Sigmoid colon (tissue), 7 donors: ENCODE data around the gene MAML3. TPM values are rescaled to one million over a fixed set of nuclear protein-coding genes. Genes with fewer than 3 reads are reported as not detected.

Experiments used
- DNase-seq: peaks from one replicate; pipeline ENCODE4 v3.0.0-alpha.2; 2019
- H3K27ac ChIP-seq, 4 donors: fragments of 200-600 bp; sonication (generic); one replicate each; pipeline ENCODE4 v1.5.1; 2016 to 2019; ENCODE audit warnings: mild to moderate bottlenecking in 1 of 4
- H3K27me3 ChIP-seq, 3 donors: fragments of 200-600 bp; sonication (generic); one replicate each; pipeline ENCODE4 v1.5.1; 2019; ENCODE audit warnings: mild to moderate bottlenecking in 1 of 3
- H3K36me3 ChIP-seq, 4 donors: fragments of 200-600 bp; sonication (generic); one replicate each; pipeline ENCODE4 v1.5.1; 2016 to 2019
- H3K4me1 ChIP-seq, 4 donors: fragments of 200-600 bp; sonication (generic); one replicate each; pipeline ENCODE4 v1.5.1; 2017 to 2019
- H3K4me3 ChIP-seq, 4 donors: fragments of 200-600 bp; sonication (generic); one replicate each; pipeline ENCODE4 v1.5.1; 2017 to 2019; ENCODE audit warnings: mild to moderate bottlenecking in 2 of 4, moderate library complexity in 1 of 4
- H3K9me3 ChIP-seq, 4 donors: fragments of 200-600 bp in 3 of 4; sonication (generic) in 3 of 4; one replicate each; pipeline versions ENCODE4 v1.5.1 to v1.6.1; 2013 to 2019
- CTCF ChIP-seq, 4 experiments: fragments of 450-650 bp in 3 of 4; fragments of 200-600 bp in 1 of 4; IDR thresholded peaks; one replicate each; pipeline ENCODE4 v1.5.1; 2016 to 2019; ENCODE audit warnings: antibody characterized with exemption in 4 of 4, mild to moderate bottlenecking in 3 of 4, moderate library complexity in 2 of 4
- EP300 ChIP-seq, 4 donors: sonication (generic); formaldehyde crosslinking; IDR thresholded peaks; one replicate each; pipeline ENCODE4 v1.6.1; 2017; ENCODE audit warnings: antibody characterized with exemption in 4 of 4
- POLR2A ChIP-seq, 2 donors: fragments of 450-650 bp; IDR thresholded peaks; one replicate each; pipeline ENCODE4 v1.6.1; 2016; ENCODE audit warnings: antibody characterized with exemption in 2 of 2, mild to moderate bottlenecking in 2 of 2, moderate library complexity in 2 of 2
- POLR2AphosphoS5 ChIP-seq, 4 donors: sonication (generic); formaldehyde crosslinking; IDR thresholded peaks; one replicate each; pipeline ENCODE4 v1.6.1; 2017; ENCODE audit warnings: antibody characterized with exemption in 4 of 4
- WGBS, 2 donors: extraction: QIAGEN DNeasy Blood & Tissue Kit; methylation state at CpG; one replicate each; pipeline ENCODE4 v1.1.7; 2013; 5-methylcytosine and 5-hydroxymethylcytosine counted together
- intact Hi-C: fragments of 100-400 bp; cut with DNase I; formaldehyde crosslinking; loops from one replicate; pipeline ENCODE4 v1.15.1; 2023
- polyA plus RNA-seq, 3 donors: library from polyadenylated mRNA; stranded (reverse); fragments of 200-250 nt; gene quantifications; one replicate each; pipeline ENCODE4 v1.2.3, GENCODE V29; 2013
- total RNA-seq, 4 donors: library from RNA; depleted of rRNA; stranded (reverse); fragments of >200 nt; gene quantifications; one replicate each; pipeline ENCODE4 v1.1.0, GENCODE V29; 2016
- donor health status: healthy with polysubstance abuse.
- donor health status: Bipolar disorder and iron deficiency.
- donor health status: healthy.

MAML3 gene
- total and polyA plus RNA-seq, 7 donors, result 3.5 to 16.3 (median 5.4) TPM

GRCh38 chr4:139756391-139757180 is 397.4 kb downstream of the MAML3 start:
- Histone ChIP-seq H3K9me3 (no peaks in the 10 kb centered on the region), H3K27me3 (no peaks in the 10 kb centered on the region), H3K4me1 (peaks cover 0 to under 1% (median 0%) of the 10 kb centered on the region in 4 donors), H3K27ac (no peak overlapping the region), H3K36me3 (no peaks in the 10 kb centered on the region), H3K4me3 (no peak overlapping the region)
- TF ChIP-seq POLR2AphosphoS5 (IDR thresholded peaks at IDR 0.05) (no peak), EP300 (IDR thresholded peaks at IDR 0.05) (no peak), POLR2A (IDR thresholded peaks at IDR 0.05) (no peak), CTCF (IDR thresholded peaks at IDR 0.05) (no peak)
- DNase-seq, result no peak
- WGBS, 2 donors, result 88 to 93% methylated on average over 10 of the region's 10 CpGs
- intact Hi-C loops, result no loop called here

GRCh38 chr4:139754938-139755337 is 399.0 kb downstream of the MAML3 start:
- Histone ChIP-seq H3K4me1 (no peaks in the 10 kb centered on the region), H3K9me3 (no peaks in the 10 kb centered on the region), H3K36me3 (no peaks in the 10 kb centered on the region), H3K4me3 (no peak overlapping the region), H3K27ac (no peak overlapping the region), H3K27me3 (no peaks in the 10 kb centered on the region)
- no peak for TF ChIP-seq POLR2AphosphoS5 (IDR thresholded peaks at IDR 0.05)
- TF ChIP-seq EP300 (IDR thresholded peaks at IDR 0.05), result no peak
- no peak for TF ChIP-seq POLR2A (IDR thresholded peaks at IDR 0.05)
- TF ChIP-seq CTCF (IDR thresholded peaks at IDR 0.05), result no peak
- intact Hi-C loops, result no loop called here
- 88 to 95% methylated on average over 12 of the region's 12 CpGs for WGBS, 2 donors
- no peak for DNase-seq

GRCh38 chr4:139753686-139754085 is 400.3 kb downstream of the MAML3 start:
- TF ChIP-seq EP300 (IDR thresholded peaks at IDR 0.05), result no peak
- no peak for TF ChIP-seq CTCF (IDR thresholded peaks at IDR 0.05)
- no peak for TF ChIP-seq POLR2A (IDR thresholded peaks at IDR 0.05)
- no peak for TF ChIP-seq POLR2AphosphoS5 (IDR thresholded peaks at IDR 0.05)

GRCh38 chr4:139749835-139750498 is 404.0 kb downstream of the MAML3 start:
- H3K27ac ChIP-seq, result no peak overlapping the region
- intact Hi-C loops, result no loop called here
- no peak overlapping the region for H3K4me3 ChIP-seq
- no peaks in the 10 kb centered on the region for H3K36me3 ChIP-seq
- DNase-seq, result no peak
- no peaks in the 10 kb centered on the region for H3K4me1 ChIP-seq
- 92 to 98% methylated on average over 4 of the region's 4 CpGs for WGBS, 2 donors
- TF ChIP-seq POLR2A (IDR thresholded peaks at IDR 0.05), result no peak
- no peak for TF ChIP-seq POLR2AphosphoS5 (IDR thresholded peaks at IDR 0.05)
- no peak for TF ChIP-seq EP300 (IDR thresholded peaks at IDR 0.05)
- TF ChIP-seq CTCF (IDR thresholded peaks at IDR 0.05), result no peak
- no peaks in the 10 kb centered on the region for H3K9me3 ChIP-seq
- H3K27me3 ChIP-seq, result no peaks in the 10 kb centered on the region

More at GRCh38 chr4:139753686-139754085, 400.3 kb downstream of the MAML3 start:
- H3K9me3 ChIP-seq, result no peaks in the 10 kb centered on the region
- no peaks in the 10 kb centered on the region for H3K4me1 ChIP-seq
- H3K27ac ChIP-seq, result no peak overlapping the region
- WGBS, 2 donors, result 93 to 95% methylated on average over 3 of the region's 3 CpGs
- H3K4me3 ChIP-seq, result no peak overlapping the region
- H3K36me3 ChIP-seq, result no peaks in the 10 kb centered on the region
- no peaks in the 10 kb centered on the region for H3K27me3 ChIP-seq
- intact Hi-C loops, result no loop called here
- DNase-seq, result no peak
